Activated T-cell treated with anti-CD3 and anti-CD28 coated beads for 1 hour (primary cell): Measurements from ENCODE around the gene SPACDR.

Experiments used
- DNase-seq: peaks from one replicate; pipeline ENCODE4 v3.0.0-alpha.2; 2020; ENCODE audit warnings: low read depth

The SPACDR gene

DNA sequence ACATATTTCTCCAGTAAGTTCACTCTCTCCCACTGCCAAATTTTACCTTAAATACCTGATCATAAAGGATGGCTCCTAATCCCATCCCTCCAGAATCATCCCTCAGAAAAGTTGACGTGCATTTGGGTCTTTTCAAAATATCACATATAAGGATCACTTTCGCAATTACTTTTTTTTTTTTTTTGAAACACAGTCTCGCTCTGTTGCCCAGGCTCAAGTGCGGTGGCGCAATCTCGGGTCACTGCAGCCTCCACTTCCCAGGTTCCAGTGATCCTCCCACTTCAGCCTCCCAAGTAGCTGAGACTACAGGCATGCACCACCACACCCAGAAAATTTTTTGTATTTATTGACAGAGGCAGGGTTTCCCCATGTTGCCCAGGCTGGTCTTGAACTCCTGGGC lies 53.0 kb downstream of the SPACDR start:
- no peak for DNase-seq

- DNase-seq = no peak
These were observed 56.5 kb downstream of the SPACDR start for GRCh38 chr7:100407285-100408180.

- DNase-seq = no peak
These were observed 57.3 kb downstream of the SPACDR start for GRCh38 chr7:100406767-100407166.
